Gastroesophageal sphincter (tissue), 3 donors: ENCODE results near the gene CBFA2T2.

Experiments used
- POLR2A ChIP-seq, 2 donors: fragments of 450-650 bp; IDR thresholded peaks; one replicate each; pipeline ENCODE4 v1.6.1; 2017; ENCODE audit warnings: antibody characterized with exemption in 2 of 2, mild to moderate bottlenecking in 2 of 2, moderate library complexity in 1 of 2
- TF ChIP-seq, protein P1 (sequence below), 4 experiments: fragments of 200-600 bp in 2 of 4; fragments of 450-650 bp in 2 of 4; sonication (generic) in 1 of 4; IDR thresholded peaks; one replicate each; pipeline ENCODE4 v1.5.1; 2017 to 2019; ENCODE audit warnings: antibody characterized with exemption in 4 of 4, mild to moderate bottlenecking in 2 of 4, moderate library complexity in 2 of 4

DNA sequence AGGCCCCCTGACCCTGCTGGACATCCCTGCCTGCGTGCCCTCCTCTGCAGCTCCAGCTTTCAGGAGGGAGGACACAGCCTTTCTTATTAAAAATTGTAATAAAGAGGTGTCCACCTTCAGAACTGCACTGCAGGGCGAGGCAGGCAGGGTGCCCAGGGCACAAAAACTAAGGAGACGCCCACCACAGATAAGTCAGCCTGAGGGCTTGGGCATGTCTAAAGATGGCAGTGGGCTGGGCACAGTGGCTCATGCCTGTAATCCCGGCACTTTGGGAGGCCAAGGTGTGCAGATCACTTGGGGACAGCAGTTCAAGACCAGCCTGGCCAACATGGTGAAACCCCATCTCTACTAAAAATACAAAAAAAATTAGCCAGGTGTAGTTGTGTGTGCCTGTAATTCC, 165.3 kb downstream of the CBFA2T2 start:
- TF ChIP-seq, protein P1, sequence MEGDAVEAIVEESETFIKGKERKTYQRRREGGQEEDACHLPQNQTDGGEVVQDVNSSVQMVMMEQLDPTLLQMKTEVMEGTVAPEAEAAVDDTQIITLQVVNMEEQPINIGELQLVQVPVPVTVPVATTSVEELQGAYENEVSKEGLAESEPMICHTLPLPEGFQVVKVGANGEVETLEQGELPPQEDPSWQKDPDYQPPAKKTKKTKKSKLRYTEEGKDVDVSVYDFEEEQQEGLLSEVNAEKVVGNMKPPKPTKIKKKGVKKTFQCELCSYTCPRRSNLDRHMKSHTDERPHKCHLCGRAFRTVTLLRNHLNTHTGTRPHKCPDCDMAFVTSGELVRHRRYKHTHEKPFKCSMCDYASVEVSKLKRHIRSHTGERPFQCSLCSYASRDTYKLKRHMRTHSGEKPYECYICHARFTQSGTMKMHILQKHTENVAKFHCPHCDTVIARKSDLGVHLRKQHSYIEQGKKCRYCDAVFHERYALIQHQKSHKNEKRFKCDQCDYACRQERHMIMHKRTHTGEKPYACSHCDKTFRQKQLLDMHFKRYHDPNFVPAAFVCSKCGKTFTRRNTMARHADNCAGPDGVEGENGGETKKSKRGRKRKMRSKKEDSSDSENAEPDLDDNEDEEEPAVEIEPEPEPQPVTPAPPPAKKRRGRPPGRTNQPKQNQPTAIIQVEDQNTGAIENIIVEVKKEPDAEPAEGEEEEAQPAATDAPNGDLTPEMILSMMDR (IDR thresholded peaks at IDR 0.05) = no peak
- no peak for TF ChIP-seq POLR2A (IDR thresholded peaks at IDR 0.05)
